Rectal smooth muscle tissue (tissue), 1 donor: Measurements from ENCODE around the gene PCDHB16.
"Not testable (repeated sequence)": the region's sequence is repeated elsewhere in the genome, so short reads cannot be mapped to it uniquely, and the experiment has no call there.

Source experiments
- H3K27ac ChIP-seq: one replicate; pipeline ENCODE4 v1.7.0; 2013; ENCODE audit warnings: low read depth, low read length, inconsistent platforms
- H3K27me3 ChIP-seq: one replicate; pipeline ENCODE4 v1.7.0; 2013; ENCODE audit warnings: low read length; ENCODE audit not compliant: control insufficient read depth, insufficient read depth
- H3K36me3 ChIP-seq: one replicate; pipeline ENCODE4 v1.7.0; 2013; ENCODE audit warnings: low read length; ENCODE audit not compliant: control insufficient read depth, insufficient read depth
- H3K4me1 ChIP-seq: one replicate; pipeline ENCODE4 v1.7.0; 2013; ENCODE audit warnings: low read length; ENCODE audit not compliant: control insufficient read depth, insufficient read depth
- H3K4me3 ChIP-seq: one replicate; pipeline ENCODE4 v1.7.0; 2013; ENCODE audit warnings: low read length
- H3K9ac ChIP-seq: one replicate; pipeline ENCODE4 v1.7.0; 2013; ENCODE audit warnings: low read length

Gene PCDHB16

DNA sequence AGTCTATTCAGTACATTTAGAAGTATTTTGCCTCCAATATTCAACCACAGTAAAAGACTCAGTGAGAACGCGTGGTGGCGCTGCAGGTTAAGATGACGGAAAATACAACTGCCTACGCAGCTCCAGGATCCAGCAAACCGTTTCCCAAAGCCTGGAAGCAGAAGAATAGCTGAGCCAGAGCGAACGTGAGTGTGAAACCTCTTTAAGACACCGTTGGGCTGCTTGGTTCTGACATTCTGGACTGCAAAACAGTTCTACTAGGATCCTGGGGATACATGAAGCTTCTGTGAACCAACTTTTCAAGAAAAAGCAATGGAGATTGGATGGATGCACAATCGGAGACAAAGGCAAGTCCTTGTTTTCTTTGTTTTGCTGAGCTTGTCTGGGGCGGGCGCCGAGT is at the start of gene PCDHB16:
Gene PCDHB16, plus strand, starts transcription at position 140 of the 400 bp plus-strand sequence. Its CDS starts 173 bp downstream, at position 313.
- H3K9ac ChIP-seq: no peak within 1 kb of the TSS
- H3K4me3 ChIP-seq: peak within 1 kb of the TSS; percentile 28
- no peaks in the 10 kb centered on the region for H3K4me1 ChIP-seq
- H3K36me3 ChIP-seq: no peaks in the 10 kb centered on the region
- H3K27ac ChIP-seq: no peak within 1 kb of the TSS
- H3K27me3 ChIP-seq: no peaks in the 10 kb centered on the region

DNA sequence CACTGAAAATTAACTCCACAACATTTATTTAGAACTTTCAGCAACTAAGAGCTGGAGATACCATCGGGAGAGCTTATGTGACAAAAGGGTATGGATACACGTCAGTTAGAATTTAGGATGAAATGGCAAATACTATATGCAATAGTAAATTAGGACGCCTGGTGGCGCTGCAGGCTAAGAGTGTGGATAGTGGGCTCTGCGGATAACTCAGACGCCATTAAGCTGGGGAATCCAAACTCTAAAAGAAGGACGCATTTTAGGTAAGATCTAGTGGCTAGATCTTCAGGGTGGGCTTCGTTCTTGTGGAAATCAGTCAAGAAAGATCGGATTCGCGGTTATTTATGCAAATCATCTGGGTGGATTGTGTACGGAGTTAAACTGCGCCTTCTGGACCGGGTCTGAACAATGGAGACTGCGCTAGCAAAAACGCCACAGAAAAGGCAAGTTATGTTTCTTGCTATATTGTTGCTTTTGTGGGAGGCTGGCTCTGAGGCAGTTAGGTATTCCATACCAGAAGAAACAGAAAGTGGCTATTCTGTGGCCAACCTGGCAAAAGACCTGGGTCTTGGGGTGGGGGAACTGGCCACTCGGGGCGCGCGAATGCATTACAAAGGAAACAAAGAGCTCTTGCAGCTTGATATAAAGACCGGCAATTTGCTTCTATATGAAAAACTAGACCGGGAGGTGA is 47.0 kb upstream of the PCDHB16 start, which contains the start of gene PCDHB5:
Gene PCDHB5, plus strand, starts transcription at position 177 of the 688 bp plus-strand sequence. Its CDS starts 229 bp downstream, at position 406.
- Histone ChIP-seq H3K4me1 (no peaks in the 10 kb centered on the region), H3K27me3 (no peaks in the 10 kb centered on the region), H3K27ac (no peak within 1 kb of the TSS), H3K4me3 (peak within 1 kb of the TSS; percentile 42), H3K36me3 (no peaks in the 10 kb centered on the region), H3K9ac (no peak within 1 kb of the TSS)

DNA sequence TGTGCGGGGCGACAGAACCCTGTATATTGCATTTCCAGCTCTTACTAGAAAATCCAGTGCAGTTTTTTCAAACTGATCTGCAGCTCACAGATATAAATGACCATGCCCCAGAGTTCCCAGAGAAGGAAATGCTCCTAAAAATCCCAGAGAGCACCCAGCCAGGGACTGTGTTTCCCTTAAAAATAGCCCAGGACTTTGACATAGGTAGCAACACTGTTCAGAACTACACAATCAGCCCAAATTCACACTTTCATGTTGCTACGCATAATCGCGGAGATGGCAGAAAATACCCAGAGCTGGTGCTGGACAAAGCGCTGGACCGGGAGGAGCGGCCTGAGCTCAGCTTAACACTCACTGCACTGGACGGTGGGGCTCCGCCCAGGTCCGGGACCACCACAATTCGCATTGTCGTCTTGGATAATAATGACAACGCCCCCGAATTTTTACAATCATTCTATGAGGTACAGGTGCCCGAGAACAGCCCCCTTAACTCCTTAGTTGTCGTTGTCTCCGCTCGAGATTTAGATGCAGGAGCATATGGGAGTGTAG is 46.4 kb upstream of the PCDHB16 start:
- H3K36me3 ChIP-seq: no peaks in the 10 kb centered on the region
- H3K4me1 ChIP-seq: no peaks in the 10 kb centered on the region
- no peaks in the 10 kb centered on the region for H3K27me3 ChIP-seq
- H3K27ac ChIP-seq: no peak overlapping the region
- H3K4me3 ChIP-seq: peak overlapping the region; percentile 10
- H3K9ac ChIP-seq: no peak overlapping the region

DNA sequence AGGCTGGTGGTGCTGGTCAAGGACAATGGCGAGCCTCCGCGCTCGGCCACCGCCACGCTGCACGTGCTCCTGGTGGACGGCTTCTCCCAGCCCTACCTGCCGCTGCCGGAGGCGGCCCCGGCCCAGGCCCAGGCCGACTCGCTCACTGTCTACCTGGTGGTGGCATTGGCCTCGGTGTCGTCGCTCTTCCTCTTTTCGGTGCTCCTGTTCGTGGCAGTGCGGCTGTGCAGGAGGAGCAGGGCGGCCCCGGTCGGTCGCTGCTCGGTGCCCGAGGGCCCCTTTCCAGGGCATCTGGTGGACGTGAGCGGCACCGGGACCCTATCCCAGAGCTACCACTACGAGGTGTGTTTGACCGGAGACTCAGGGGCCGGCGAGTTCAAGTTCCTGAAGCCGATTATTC is 44.8 kb upstream of the PCDHB16 start:
- not testable (repeated sequence) for H3K27me3 ChIP-seq, H3K4me1 ChIP-seq

DNA sequence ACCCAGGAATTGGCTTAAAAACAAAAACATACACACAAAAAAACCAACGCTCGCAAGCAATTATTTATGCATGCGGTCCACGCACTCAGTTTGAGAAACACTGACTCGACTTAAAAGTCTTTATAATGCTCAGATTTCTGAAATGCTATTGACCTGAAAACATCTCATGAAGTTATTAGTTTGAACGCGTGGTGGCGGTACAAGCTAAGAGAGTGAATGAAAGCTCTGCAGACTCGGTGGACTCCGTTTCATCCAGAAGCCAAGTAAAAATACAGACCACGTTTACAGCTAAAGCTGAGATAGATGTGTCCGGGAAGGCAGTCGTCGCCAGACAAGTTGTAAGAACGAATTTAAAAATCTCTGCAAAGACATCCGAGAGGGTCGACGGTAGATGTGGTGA is 32.4 kb upstream of the PCDHB16 start, which contains the start of gene PCDHB6:
Gene PCDHB6, plus strand, starts transcription at position 246 of the 400 bp plus-strand sequence. CDS start 201 bp downstream, outside the sequence.
- Histone ChIP-seq H3K36me3 (no peaks in the 10 kb centered on the region), H3K9ac (no peak within 1 kb of the TSS), H3K27ac (no peak within 1 kb of the TSS), H3K27me3 (no peaks in the 10 kb centered on the region), H3K4me3 (no peak within 1 kb of the TSS), H3K4me1 (no peaks in the 10 kb centered on the region)

More for the DNA sequence above, 44.8 kb upstream of the PCDHB16 start:
- not testable (repeated sequence) for H3K4me3 ChIP-seq, H3K9ac ChIP-seq, H3K36me3 ChIP-seq, H3K27ac ChIP-seq

DNA sequence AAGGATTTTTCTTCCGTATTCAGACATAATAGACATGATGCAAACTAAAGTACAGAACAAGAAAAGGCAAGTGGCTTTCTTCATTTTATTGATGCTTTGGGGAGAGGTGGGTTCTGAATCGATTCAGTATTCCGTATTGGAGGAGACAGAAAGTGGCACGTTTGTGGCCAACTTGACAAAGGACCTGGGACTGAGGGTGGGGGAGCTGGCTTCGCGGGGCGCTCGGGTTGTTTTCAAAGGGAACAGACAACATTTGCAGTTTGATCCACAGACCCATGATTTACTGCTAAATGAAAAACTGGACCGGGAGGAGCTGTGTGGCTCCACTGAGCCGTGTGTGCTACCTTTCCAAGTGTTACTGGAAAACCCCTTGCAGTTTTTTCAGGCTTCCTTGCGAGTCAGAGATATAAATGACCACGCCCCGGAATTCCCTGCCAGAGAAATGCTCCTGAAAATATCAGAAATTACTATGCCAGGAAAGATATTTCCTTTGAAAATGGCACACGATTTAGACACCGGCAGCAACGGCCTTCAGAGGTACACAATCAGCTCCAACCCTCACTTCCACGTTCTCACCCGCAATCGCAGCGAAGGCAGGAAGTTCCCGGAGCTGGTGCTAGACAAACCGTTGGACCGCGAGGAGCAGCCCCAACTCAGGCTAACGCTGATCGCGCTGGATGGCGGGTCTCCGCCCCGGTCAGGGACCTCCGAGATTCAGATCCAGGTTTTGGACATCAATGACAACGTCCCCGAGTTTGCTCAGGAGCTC is 31.8 kb upstream of the PCDHB16 start:
- no peaks in the 10 kb centered on the region for H3K4me1 ChIP-seq
- no peak overlapping the region for H3K27ac ChIP-seq
- H3K36me3 ChIP-seq: no peaks in the 10 kb centered on the region
- H3K4me3 ChIP-seq: no peak overlapping the region
- no peaks in the 10 kb centered on the region for H3K27me3 ChIP-seq
- no peak overlapping the region for H3K9ac ChIP-seq

DNA sequence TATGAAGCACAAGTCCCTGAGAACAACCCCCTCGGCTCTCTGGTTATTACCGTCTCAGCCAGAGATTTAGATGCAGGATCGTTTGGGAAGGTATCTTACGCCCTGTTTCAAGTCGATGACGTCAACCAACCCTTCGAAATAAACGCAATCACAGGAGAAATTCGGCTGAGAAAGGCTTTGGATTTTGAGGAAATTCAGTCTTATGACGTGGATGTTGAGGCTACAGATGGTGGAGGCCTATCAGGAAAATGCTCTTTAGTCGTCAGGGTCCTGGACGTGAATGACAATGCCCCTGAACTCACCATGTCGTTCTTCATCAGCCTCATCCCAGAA is 31.2 kb upstream of the PCDHB16 start:
- H3K4me3 ChIP-seq: no peak overlapping the region
- H3K4me1 ChIP-seq: no peaks in the 10 kb centered on the region
- no peaks in the 10 kb centered on the region for H3K27me3 ChIP-seq
- no peaks in the 10 kb centered on the region for H3K36me3 ChIP-seq
- no peak overlapping the region for H3K9ac ChIP-seq
- H3K27ac ChIP-seq: no peak overlapping the region

DNA sequence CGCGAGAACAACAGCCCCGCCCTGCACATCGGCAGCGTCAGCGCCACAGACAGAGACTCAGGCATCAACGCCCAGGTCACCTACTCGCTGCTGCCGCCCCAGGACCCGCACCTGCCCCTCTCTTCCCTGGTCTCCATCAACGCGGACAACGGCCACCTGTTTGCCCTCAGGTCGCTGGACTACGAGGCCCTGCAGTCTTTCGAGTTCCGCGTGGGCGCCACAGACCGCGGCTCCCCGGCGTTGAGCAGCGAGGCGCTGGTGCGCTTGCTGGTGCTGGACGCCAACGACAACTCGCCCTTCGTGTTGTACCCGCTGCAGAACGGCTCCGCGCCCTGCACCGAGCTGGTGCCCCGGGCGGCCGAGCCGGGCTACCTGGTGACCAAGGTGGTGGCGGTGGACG is 30.6 kb upstream of the PCDHB16 start:
- H3K4me1 ChIP-seq, H3K4me3 ChIP-seq, H3K36me3 ChIP-seq, H3K27ac ChIP-seq, H3K27me3 ChIP-seq, H3K9ac ChIP-seq: not testable (repeated sequence)

DNA sequence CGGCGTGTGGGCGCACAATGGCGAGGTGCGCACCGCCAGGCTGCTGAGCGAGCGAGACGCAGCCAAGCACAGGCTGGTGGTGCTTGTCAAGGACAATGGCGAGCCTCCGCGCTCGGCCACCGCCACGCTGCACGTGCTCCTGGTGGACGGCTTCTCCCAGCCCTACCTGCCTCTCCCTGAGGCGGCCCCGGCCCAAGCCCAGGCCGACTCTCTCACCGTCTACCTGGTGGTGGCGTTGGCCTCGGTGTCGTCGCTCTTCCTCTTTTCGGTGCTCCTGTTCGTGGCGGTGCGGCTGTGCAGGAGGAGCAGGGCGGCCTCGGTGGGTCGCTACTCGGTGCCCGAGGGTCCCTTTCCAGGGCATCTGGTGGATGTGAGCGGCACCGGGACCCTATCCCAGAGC is 30.1 kb upstream of the PCDHB16 start:
- not testable (repeated sequence) for H3K36me3 ChIP-seq, H3K27me3 ChIP-seq, H3K27ac ChIP-seq, H3K4me1 ChIP-seq, H3K9ac ChIP-seq, H3K4me3 ChIP-seq

DNA sequence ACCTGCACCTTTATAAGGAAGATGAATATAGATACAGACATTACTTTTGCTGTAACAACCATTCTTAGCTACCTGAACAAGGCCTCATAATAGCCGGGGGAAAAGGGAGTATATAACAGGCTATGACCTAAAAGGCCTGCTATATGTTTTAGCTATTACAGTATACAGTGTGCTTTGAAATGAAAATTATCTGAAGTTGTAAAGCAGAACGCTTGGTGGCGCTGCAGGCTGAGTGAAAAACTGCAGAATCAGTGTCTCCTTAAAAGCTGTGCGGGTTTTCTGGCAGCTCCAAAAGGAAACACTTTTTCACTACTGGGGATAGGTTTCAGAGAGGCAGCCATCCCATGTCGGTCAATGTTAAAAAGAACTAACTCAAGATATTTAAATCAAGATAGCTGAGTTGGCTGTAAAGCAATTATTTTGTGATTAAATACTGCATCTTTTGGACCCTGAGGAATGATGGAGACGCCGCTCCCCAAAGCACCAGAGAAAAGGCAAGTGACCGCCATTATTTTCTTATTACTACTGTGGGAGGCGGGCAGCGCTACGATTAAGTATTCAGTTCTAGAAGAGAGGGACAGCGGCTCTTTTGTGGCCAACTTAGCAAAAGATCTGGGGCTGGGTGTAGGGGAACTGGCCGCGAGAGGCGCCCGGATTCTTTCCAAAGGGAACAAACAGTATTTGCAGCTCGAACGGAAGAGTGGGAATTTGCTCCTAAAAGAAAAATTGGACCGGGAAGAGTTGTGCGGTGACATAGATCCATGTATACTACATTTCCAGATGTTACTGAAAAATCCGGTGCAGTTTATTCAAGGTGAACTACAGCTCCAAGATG is 26.4 kb upstream of the PCDHB16 start:
- no peak overlapping the region for H3K9ac ChIP-seq
- no peak overlapping the region for H3K27ac ChIP-seq
- no peaks in the 10 kb centered on the region for H3K4me1 ChIP-seq
- no peak overlapping the region for H3K4me3 ChIP-seq
- no peaks in the 10 kb centered on the region for H3K27me3 ChIP-seq
- H3K36me3 ChIP-seq: no peaks in the 10 kb centered on the region

DNA sequence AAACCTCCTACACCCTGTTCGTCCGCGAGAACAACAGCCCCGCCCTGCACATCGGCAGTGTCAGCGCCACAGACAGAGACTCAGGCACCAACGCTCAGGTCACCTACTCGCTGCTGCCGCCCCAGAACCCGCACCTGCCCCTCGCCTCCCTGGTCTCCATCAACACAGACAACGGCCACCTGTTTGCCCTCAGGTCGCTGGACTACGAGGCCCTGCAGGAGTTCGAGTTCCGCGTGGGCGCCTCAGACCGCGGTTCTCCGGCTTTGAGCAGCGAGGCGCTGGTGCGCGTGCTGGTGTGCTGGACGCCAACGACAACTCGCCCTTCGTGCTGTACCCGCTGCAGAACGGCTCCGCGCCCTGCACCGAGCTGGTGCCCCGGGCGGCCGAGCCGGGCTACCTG is 24.8 kb upstream of the PCDHB16 start:
- H3K27ac ChIP-seq, H3K27me3 ChIP-seq, H3K4me1 ChIP-seq, H3K9ac ChIP-seq, H3K4me3 ChIP-seq, H3K36me3 ChIP-seq: not testable (repeated sequence)

DNA sequence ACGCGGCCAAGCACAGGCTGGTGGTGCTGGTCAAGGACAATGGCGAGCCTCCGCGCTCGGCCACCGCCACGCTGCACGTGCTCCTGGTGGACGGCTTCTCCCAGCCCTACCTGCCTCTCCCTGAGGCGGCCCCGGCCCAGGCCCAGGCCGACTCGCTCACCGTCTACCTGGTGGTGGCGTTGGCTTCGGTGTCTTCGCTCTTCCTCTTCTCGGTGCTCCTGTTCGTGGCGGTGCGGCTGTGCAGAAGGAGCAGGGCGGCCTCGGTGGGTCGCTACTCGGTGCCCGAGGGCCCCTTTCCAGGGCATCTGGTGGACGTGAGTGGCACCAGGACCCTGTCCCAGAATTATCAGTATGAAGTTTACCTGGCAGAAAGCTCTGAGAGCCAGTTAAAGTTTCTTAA is 24.3 kb upstream of the PCDHB16 start:
- not testable (repeated sequence) for H3K9ac ChIP-seq, H3K27me3 ChIP-seq, H3K4me1 ChIP-seq, H3K27ac ChIP-seq, H3K36me3 ChIP-seq, H3K4me3 ChIP-seq
